Uterus (tissue), 4 donors: ENCODE data around the gene ZNF813. TPM values are rescaled to one million over a fixed set of nuclear protein-coding genes. Genes with fewer than 3 reads are reported as not detected.

Experiments used
- DNase-seq, 2 donors: peaks; one replicate each; pipeline ENCODE4 v3.0.0-alpha.2; 2019 to 2020
- H3K27ac ChIP-seq, 2 donors: fragments of 200-600 bp; sonication (generic); 1 replicate in 1 of 2; 2 replicates in 1 of 2; pipeline ENCODE4 v1.5.1; 2016 to 2018
- H3K27me3 ChIP-seq, 2 donors: fragments of 200-600 bp; sonication (generic); one replicate each; pipeline ENCODE4 v1.5.1; 2018 to 2019; ENCODE audit warnings: control low read depth in 1 of 2
- H3K36me3 ChIP-seq, 2 donors: fragments of 200-600 bp; sonication (generic); one replicate each; pipeline ENCODE4 v1.5.1; 2019; ENCODE audit warnings: control low read depth in 1 of 2
- H3K4me1 ChIP-seq, 2 donors: fragments of 200-600 bp; sonication (generic); one replicate each; pipeline ENCODE4 v1.5.1; 2018 to 2019; ENCODE audit warnings: control low read depth in 1 of 2
- H3K4me3 ChIP-seq, 2 donors: fragments of 200-600 bp; sonication (generic); 1 replicate in 1 of 2; 2 replicates in 1 of 2; pipeline ENCODE4 v1.5.1; 2018 to 2019; ENCODE audit warnings: mild to moderate bottlenecking in 1 of 2
- H3K9me3 ChIP-seq, 2 donors: fragments of 200-600 bp; sonication (generic); one replicate each; pipeline ENCODE4 v1.5.1; 2019; ENCODE audit warnings: control low read depth in 1 of 2
- CTCF ChIP-seq, 4 experiments: fragments of 200-600 bp in 2 of 4; fragments of 450-650 bp in 2 of 4; sonication (generic) in 2 of 4; IDR thresholded peaks; one replicate each; pipeline ENCODE4 v1.5.1; 2016 to 2019; ENCODE audit warnings: antibody characterized with exemption in 4 of 4, mild to moderate bottlenecking in 2 of 4, moderate library complexity in 1 of 4
- POLR2A ChIP-seq, 2 donors: fragments of 450-650 bp; IDR thresholded peaks; one replicate each; pipeline ENCODE4 v1.6.1; 2016; ENCODE audit warnings: antibody characterized with exemption in 2 of 2, mild to moderate bottlenecking in 1 of 2, moderate library complexity in 1 of 2
- intact Hi-C: fragments of 100-400 bp; cut with DNase I; formaldehyde crosslinking; loops from one replicate; pipeline ENCODE4 v1.15.1; 2023; ENCODE audit warnings: low total_unique reads
- total RNA-seq, 4 donors: library from RNA; depleted of rRNA in 3 of 4; stranded (reverse); fragments of >200 nt in 3 of 4; gene quantifications; one replicate each; pipeline versions ENCODE4 v1.1.0 to v1.2.4, GENCODE V29; 2014 to 2023
- donor health status: DM: yes; HTN: yes; CAD: no.

ZNF813 gene
- total RNA-seq, 4 donors from 2014 or later = 1.8 to 10.8 (median 6.7) TPM

GRCh38 chr19:53541971-53542370, 74.4 kb downstream of the ZNF813 start:
- Histone ChIP-seq H3K27me3 (no peaks in the 10 kb centered on the region), H3K4me1 (no peaks in the 10 kb centered on the region)
- intact Hi-C loops = no loop called here

GRCh38 chr19:53545271-53546065, 77.9 kb downstream of the ZNF813 start:
- Histone ChIP-seq H3K4me3 (no peak overlapping the region), H3K27ac (no peak overlapping the region), H3K36me3 (no peaks in the 10 kb centered on the region), H3K4me1 (no peaks in the 10 kb centered on the region), H3K9me3 (no peaks in the 10 kb centered on the region), H3K27me3 (no peaks in the 10 kb centered on the region)
- no peak for TF ChIP-seq CTCF (IDR thresholded peaks at IDR 0.05)
- no peak for TF ChIP-seq POLR2A (IDR thresholded peaks at IDR 0.05)
- intact Hi-C loops = no loop called here
- no peak for DNase-seq

More at GRCh38 chr19:53541971-53542370, 74.4 kb downstream of the ZNF813 start:
- Histone ChIP-seq H3K27ac (no peak overlapping the region), H3K9me3 (no peaks in the 10 kb centered on the region), H3K36me3 (no peaks in the 10 kb centered on the region), H3K4me3 (no peak overlapping the region)
- TF ChIP-seq POLR2A (IDR thresholded peaks at IDR 0.05) = no peak
- TF ChIP-seq CTCF (IDR thresholded peaks at IDR 0.05) = no peak
- no peak for DNase-seq

Other genes with a start within 250 kb of the ZNF813 start
- 10 to 100 TPM in 3 of 4 donors, 1 to 10 TPM in 1; 3.1 to 62.7 (median 23.4) TPM for gene ZNF677, start 212.9 kb upstream of the ZNF813 start, total RNA-seq
- not detected for gene VN1R2, start 209.4 kb upstream of the ZNF813 start, total RNA-seq
- gene VN1R4, start 200.0 kb upstream of the ZNF813 start, total RNA-seq = not detected
- 10 to 100 TPM in 2 of 4 donors, 1 to 10 TPM in 2; 5.0 to 18.0 (median 10.3) TPM for gene ZNF845, start 134.0 kb upstream of the ZNF813 start, total RNA-seq
- gene ZNF525, start 102.0 kb upstream of the ZNF813 start, total RNA-seq = 10 to 100 TPM; 15.0 to 25.7 (median 22.3) TPM
- 10 to 100 TPM in 3 of 4 donors, 1 to 10 TPM in 1; 5.1 to 28.8 (median 23.6) TPM for gene ZNF765, start 72.6 kb upstream of the ZNF813 start, total RNA-seq
- gene ZNF761, start 35.7 kb upstream of the ZNF813 start, total RNA-seq = 10 to 100 TPM in 2 of 4 donors, 1 to 10 TPM in 2; 4.6 to 16.3 (median 8.8) TPM
- 10 to 100 TPM in 3 of 4 donors, 1 to 10 TPM in 1; 9.4 to 39.0 (median 17.0) TPM for gene ZNF331, start 70.4 kb downstream of the ZNF813 start, total RNA-seq
- gene DPRX, start 164.3 kb downstream of the ZNF813 start, total RNA-seq = not detected